Glomerular endothelial cell (primary cell): ENCODE measurements around the gene BRD7. TPM values are rescaled to one million over a fixed set of nuclear protein-coding genes. Genes with fewer than 3 reads are reported as not detected.

ENCODE experiments used
- DNase-seq: peaks from one replicate; pipeline ENCODE4 v3.0.0-alpha.2; 2011; ENCODE audit warnings: low read depth, low spot score; ENCODE audit errors: extremely low read depth
- total RNA-seq: library from RNA; depleted of rRNA; stranded (reverse); fragments of >200 nt; gene quantifications from 2 replicates; pipeline ENCODE4 v1.2.3, GENCODE V29; 2015

BRD7 gene
- total RNA-seq, 1 donor from 2014 or later = 49.7 TPM

DNA sequence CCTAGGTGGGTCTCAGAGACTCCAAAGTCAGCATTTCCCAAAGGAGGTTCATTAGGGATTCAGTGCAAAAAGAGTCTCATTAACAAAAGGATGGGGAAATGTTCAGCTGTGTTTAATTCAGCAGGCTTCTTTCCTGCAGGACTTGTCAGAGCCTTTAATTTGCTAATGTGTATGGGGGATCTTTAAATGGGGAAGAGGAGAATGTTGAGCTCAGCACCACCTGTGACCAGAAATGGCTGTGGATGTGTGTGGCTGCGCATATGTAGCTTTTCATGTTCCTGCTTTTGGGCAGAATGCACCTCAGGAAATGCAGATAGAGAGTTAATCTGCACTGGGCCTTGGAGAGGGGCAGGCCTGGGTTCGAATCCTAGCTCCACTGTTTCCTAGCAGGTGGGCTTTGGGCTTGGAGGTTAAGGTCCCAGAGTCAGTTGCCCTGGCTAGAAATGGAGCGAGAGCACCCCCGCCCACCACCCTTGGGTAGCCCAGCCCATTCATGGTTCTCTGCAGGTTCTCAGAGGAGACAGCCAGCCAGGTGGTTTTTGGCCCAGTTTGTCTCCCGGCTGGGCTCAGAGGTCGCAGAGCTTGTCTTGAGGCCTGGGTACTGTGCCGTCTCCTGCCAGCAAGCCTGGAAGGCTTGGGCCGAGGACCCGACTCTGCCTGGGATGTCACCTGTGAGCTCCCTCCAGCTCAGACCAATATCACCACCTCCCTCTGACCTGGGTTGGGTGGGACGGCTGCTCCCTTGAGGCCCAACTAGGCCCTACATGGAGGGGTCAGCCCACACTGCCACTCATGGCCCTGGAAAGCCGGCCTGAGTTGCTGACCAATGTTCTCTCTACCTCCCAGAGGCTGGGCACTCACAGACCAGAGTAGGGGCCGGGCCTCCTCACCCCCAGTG lies 93.1 kb downstream of the BRD7 start:
- no peak for DNase-seq

DNA sequence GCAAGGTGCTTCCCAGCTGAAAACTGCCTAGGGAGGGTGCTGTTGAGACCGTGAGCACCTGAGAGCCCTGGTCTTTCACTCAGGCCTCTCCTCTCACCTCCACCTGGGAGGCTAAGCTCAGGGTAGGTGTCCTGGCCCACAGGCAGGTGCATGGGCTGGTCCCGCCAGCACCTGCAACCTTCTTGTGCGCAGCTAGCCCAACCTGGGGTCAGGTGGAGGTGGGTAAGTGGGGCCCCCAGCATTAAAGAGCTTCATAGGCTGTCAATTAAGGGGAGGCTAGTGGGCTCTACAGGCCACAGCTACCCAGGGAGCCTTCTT lies 93.7 kb downstream of the BRD7 start:
- no peak for DNase-seq

DNA sequence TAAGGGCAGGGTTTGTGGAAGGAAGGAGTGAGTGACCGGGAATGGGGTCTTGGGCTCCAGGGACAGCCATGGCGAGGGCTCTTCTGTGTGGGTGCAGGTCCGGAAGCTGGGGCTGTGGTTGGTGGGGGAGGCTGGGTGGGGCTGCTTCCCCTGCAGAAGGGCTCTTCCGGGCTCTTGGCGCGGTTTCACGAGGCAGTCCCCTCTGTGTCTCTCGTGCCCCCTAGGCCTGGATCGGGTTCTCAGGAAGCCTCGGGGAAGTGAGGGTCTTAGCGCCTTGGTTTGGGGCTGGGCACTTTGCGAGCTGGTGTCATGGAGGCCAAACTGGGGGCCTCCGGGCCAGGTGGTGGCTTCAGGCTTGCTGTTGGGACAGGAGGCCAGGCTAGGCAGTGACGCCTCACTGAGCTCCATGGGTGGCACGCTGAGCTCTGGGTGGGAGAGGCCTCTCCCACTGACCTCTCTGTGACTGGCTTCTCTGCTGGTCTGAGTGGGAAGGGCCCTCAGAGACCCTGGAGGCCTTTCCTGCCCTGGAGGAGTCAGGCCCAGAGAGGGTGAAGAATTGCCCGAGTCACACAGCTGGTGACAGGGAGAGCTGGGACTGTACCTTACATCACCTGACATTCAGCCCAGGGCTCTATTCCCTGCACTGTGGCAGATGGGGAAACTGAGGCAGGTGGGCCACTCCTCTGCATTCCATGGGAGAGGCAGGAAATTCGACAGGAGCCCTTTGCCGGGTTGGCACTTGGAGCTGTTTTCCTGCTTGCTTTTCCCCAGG lies 94.3 kb downstream of the BRD7 start:
- no peak for DNase-seq

DNA sequence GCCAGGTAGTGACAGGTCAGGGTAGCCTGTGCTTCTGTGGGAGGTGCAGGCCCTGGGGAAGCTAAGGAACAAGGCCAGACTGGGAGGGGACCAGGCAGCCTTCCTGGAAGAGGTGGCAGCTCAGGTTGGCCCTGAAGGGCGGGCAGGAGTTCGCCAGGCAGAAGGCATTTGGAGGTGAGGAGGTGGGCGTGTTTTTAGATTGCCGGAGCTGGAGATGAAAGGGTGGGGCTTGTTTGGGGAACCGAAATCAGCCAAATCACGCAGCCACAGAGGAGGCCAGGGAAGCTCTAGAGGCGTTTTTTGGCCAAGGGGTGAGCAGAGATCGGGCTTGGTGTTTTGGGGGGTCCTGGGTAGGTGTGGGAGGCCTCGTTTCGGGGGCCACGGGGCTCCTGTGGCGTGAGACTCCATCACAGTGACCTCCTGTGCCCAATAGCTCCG lies 94.9 kb downstream of the BRD7 start:
- no peak for DNase-seq

DNA sequence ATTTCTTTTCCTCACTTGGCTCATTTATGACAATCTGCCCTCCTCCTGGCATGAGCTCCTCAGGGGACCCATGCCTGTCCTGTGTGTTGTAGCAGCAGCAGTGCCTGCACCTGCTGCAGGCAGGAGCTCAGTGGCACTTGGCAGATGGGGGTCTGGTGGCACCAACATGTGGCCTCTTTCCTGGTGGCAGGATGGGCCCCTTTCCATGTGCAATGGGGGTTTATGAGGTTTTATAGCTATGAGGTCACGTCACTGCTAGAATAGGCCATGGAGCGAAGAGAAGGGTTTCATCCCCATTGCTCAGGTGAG lies 95.5 kb downstream of the BRD7 start:
- DNase-seq = no peak

DNA sequence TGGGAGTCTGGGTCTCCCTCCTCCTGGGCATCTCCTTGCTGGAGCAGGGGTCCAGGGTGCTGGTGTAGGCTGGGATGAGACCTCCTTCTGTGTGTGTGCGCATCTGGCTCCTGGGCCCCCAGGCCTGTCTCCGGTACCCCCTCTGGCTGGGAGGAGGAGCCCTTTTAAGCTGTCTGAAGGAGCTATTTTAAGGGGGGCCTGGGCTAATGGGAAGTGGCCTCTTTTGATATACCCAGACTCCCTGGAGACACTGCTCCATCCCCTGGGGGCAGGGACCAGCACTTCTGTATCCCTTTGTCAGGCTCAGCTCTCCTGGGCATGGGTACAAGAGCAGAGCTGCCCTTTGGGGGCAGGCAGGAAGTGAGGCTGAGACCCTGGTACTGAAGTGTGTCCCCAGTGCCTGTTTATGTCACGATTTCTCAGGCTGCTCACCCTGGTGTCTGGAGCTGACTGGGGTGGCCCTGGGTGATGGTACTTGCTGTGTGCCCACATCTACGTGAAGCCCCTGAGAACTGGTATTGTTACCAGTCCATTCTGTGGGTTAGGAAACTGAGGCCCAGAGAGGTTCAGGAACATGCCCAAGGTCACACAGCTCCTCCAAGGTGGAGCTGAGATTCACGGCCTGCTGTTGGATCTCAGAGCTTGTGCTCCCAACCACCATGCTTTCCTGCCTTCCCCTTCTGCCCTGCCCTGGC lies 96.0 kb downstream of the BRD7 start:
- no peak for DNase-seq

DNA sequence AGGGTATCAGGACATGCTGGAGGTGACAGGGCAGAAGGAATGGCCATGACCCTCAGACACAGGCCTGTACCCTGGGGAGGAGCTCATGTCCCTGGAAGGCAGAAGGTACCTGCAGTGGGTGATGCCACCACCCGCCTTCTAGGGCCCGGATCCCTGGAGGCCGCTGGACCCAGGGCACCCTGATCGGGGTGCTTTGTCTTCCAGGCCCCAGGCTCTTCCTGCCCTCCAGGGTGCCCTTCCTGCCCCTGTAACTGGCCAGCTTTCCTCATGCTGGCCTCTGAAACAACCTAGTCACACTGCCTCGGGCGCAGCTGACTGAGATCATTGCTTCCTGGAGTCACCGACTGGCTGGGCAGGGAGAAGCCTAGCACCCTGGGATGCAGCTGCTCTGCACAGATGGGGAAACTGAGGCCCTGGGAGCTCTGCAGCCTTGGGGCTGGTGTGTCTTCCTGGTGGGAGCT lies 96.6 kb downstream of the BRD7 start:
- DNase-seq = no peak

DNA sequence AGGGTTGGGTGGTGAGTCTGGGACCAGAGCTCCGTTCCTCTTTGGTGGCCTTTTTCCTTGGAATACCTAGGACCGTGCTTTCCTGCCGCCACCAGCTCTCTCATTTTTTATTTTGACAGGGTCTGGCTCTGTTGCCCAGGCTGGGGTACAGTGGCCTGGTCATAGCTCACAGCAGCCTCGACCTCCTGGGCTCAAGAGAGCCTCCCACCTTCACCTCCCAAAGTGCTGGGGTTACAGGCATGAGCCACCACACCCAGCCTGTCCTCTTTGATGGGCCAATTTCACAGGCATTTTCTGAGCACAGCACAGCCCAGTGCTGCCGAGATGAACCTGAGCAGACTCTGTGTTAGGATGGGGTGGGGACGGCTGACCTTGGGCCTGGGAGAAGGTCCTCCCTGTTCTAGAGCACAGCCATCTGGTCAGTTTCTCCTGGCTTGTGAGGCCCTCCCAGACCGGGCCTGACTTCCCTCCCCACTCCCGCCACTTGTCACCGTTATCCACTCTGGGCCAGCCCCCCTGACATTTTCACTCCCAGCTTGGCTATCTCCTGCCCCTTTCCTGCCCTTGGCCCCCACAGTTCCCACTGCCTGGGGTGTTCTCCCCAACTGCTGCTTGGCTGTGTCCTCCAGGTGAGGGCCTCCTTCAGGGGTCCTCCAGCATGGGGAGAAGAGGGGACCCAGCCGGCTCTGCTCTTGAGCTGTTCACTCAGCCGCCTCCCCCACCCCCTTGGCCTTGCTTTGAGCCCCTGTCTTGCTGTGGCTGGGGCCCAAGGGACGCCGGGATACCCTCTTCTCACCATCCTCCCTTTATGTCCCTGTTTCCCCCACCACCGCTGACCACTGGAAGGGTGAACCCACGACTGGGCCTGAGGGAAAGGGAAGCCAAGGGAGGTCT lies 97.4 kb downstream of the BRD7 start:
- DNase-seq = no peak

DNA sequence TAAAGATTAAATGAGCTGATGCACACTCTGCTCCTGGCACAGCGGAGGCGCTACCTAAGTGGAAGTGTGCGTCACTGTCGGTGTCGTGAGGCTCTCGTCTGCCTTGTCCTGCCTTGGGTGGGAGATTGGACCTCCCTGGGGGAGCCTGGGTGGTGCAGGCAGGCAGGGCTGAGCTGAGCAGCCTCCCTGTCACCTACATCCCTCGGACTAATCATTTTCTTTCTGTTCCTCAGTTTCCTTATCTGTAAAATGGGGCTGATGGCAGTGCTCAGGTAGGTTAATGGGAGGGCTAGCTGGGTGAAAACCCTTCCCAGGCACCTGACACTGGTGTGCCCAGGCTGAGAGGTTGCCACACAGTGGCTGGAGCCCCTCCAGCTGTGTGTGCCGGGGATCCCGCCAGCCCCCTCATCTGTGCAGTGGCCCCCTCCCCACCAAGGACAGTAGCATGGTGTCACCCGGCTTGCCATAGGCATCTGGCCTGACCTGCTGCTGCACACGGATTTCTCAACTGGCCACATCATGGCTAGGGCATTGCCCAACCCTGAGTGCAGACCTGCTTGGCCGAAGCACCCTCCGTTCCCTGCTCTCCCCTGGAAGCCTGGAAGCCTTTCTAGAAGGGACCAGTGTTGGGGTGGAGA lies 98.2 kb downstream of the BRD7 start:
- DNase-seq = no peak

DNA sequence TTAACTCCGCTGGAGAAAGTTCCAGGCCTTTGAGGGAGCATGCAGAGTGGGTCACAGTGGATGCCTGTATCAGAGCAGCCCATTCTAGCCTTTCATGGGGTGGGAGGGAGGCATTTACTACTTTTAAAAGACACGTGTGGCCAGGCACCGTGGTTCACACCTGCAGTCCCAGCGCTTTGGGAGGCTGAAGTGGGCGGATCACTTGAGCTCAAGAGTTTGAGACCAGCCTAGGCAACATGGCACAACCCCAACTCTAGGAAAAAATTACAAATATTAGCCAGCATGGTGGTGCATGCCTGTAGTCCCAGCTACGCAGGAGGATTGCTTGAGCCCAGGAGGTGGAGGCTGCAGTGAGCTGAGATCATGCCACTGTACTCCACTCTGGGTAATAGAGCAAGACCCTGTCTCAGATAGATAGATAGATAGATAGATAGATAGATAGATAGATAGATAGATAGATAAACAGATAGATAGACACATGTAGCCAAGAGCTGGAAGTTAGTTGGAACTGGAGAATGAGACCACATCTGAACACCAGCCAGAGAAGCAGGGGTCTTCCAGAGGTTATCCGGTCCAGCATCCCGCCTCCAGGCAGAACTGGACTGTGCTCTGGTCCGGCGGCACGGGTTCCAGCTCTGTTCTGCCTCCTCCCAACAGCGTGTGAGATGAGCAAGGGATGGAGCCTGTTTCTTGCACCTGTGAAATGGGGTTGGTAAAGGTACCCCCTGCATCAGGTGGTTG lies 98.8 kb downstream of the BRD7 start:
- no peak for DNase-seq

DNA sequence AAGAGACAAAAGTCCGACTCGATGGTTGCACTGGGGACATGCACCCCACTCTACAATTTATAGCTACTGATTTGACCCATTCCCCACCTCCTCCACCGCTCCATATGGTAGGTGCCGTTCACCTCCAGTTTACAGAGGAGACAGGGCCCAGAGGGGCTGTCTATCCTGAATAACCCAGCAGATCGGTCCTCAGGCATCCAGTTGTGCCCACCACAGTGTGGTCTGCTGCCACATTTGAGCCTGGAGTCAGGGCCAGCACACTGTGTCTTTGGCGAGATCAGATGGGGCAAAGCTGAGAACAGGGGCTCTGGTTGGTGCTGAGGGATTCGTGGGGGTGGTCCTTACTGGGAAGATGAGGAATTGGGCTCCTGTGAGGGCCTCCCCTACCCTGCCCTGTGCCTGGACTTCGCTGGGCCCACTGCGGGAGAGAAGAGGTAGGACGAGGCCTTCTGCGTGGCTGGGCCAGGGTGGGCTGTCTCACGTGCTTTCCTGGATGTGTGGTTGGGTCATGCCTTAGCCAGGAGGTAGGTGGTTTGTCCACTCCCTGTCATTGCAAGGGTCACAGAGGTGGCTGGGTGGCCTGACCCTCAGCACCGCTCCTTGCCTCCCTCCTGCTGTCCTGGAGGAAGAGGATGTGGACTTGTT lies 99.6 kb downstream of the BRD7 start:
- DNase-seq = no peak

DNA sequence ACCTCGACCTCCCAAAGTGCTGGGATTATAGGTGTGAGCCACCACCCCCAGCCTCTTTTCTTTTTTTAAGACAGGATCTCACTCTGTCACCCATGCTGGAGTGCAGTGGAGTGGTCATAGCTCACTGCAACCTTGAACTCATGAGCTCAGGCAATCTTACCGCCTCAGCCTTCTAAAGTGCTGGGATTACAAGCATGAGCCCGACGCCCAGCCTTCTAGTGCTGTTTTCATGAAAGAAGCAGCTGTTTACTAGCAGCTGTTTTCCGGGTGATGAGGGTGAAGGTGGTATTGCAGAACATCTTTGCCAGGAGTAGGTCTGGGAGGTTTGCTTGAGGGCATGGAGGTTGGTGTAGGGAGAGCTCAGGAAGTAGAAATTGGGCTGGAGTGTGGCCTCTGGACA lies 100.4 kb downstream of the BRD7 start:
- DNase-seq = no peak

DNA sequence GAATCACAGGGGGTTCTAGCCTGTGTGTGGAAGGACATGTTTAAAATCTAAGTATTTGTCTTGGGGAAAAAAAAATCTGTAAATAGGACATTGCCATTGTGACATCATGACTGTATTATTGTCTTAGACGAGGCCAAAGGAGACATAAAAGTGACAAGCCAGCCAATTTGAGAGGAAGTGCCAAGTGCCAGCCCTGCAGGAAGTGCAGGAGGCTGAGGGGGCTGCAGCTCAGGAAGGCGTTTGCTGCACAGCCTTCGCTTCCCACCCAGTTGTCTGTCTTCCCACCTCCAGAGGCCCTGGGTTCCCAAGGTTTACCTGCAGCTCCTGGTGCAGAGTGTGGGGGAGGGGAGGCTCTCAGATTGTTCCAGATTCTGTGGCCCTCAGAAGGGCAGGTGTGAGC lies 101.1 kb downstream of the BRD7 start:
- no peak for DNase-seq

DNA sequence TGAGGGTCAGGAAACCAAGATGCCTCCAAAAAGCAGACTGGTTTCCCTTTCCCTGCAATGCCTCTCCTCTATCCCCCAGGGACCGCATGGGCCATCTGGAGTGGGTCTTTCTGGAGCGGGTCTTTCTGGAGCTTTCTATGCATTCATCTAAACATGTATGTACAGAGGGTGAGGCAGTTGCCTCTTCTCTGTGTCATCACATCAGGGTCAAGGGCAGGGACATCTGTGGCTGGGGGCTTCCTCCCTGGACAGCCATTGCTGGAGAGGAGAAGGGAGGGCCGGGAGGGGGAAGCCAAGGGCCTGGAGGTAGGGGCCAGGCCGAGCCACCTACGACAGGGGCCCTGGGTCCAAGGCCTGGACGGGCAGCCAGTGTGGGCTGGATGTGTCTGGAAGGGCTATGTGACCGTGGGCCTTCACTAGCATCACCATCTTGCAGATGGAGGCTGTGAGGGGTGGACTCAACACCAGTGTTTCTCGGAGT lies 101.6 kb downstream of the BRD7 start:
- no peak for DNase-seq

DNA sequence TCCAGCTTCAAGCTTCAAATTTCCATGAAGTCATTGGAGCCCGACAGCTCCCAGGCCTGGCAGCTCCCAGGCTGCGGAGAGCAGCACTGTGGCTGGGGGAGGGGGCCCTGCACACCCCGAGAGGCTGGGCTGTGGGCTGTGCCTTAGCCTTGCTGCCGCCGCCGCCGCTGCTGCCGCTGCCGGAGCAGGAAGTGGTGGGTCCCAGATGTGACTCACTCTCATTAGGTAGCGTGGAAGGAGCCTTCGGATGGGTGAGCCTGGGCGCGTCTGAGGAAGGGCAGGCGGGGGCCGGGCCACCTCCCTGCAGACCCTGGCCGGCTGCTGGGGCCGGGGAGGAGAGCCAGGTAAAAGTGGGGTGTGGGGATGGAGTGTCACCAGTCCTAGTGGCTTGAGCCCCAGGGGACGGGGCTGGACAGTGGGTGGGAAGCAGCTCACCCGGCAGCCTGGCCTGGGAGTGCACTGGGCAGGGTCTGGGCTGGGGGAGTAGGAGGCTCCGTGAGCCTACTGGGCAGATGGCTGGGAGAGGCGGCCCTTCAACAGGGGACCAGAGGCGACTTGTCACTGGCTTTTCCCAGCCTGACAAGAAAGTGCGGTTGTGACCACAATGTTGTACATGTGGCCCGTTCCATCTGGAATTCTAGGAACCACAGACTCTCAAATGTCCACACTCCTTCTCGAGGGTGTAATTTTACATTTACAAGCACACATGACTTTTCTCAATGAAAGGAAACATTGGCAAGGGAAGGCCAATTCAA lies 102.3 kb downstream of the BRD7 start, which contains the start of gene ADCY7:
Gene ADCY7, plus strand, starts transcription at position 215 of the 755 bp plus-strand sequence. CDS start 21,629 bp downstream, outside the sequence.
- DNase-seq = no peak
